Panc1 (cell line): ENCODE results near the gene RXFP4. TPM values are rescaled to one million over a fixed set of nuclear protein-coding genes. Genes with fewer than 3 reads are reported as not detected.

Source experiments
- ATAC-seq: fragments of 200-7000 bp; cut with Tn5 transposase; 2 replicates; pipeline ENCODE4 v1.9.1; 2020; ENCODE audit warnings: mild to moderate bottlenecking, moderate library complexity
- BruUV-seq: library from RNA; stranded (reverse); fragments of 400-500 nt; replicated peaks from 2 replicates; lab custom pipeline; 2021; lab: Mats Ljungman, UMichigan
- CTCF ChIA-PET: fragments of 300-600 bp; sonication (Branson Sonifier 250); formaldehyde crosslinking; loops from one replicate; lab custom pipeline; 2022; ENCODE audit warnings: antibody characterized with exemption; lab: Charles Lee
- POLR2A ChIA-PET: fragments of 300-600 bp; sonication (Branson Sonifier 250); formaldehyde crosslinking; loops from one replicate; lab custom pipeline; 2022; ENCODE audit warnings: antibody characterized with exemption; lab: Charles Lee
- DNase-seq: peaks from one replicate; pipeline ENCODE4 v3.0.0-alpha.2; 2010; ENCODE audit warnings: low read depth, low spot score
- H3K27ac ChIP-seq: 2 replicates; pipeline ENCODE4 v1.5.1; 2011; ENCODE audit warnings: mild to moderate bottlenecking, low read length, inconsistent platforms
- H3K27me3 ChIP-seq: fragments of 200-500 bp; sonication (Bioruptor generic); 2 replicates; pipeline ENCODE4 v1.6.0; 2014; ENCODE audit warnings: low read length, inconsistent platforms; ENCODE audit not compliant: control insufficient read depth, insufficient read depth
- H3K36me3 ChIP-seq: fragments of 200-500 bp; sonication (Bioruptor generic); 2 replicates; pipeline ENCODE4 v1.5.1; 2014; ENCODE audit warnings: inconsistent platforms, mild to moderate bottlenecking, low read length, moderate library complexity; ENCODE audit not compliant: control insufficient read depth, insufficient read depth
- H3K4me1 ChIP-seq: 2 replicates; pipeline ENCODE4 v1.5.1; 2011; ENCODE audit warnings: inconsistent platforms, mild to moderate bottlenecking, low read length, moderate library complexity; ENCODE audit not compliant: control insufficient read depth, insufficient read depth
- H3K4me3 ChIP-seq, 2 experiments: 2 replicates each; pipeline ENCODE4 v1.5.1; 2011 to 2012; ENCODE audit warnings: low read depth in 2 of 2, low read length in 2 of 2, mild to moderate bottlenecking in 2 of 2, inconsistent platforms in 1 of 2, moderate library complexity in 1 of 2
- H3K9me3 ChIP-seq: fragments of 200-500 bp; sonication (Bioruptor generic); 2 replicates; pipeline ENCODE4 v1.5.1; 2014; ENCODE audit warnings: low read depth, mild to moderate bottlenecking, inconsistent platforms, low read length, moderate library complexity; ENCODE audit not compliant: control insufficient read depth, insufficient read depth
- POLR2AphosphoS5 ChIP-seq: IDR thresholded peaks from 2 replicates; pipeline ENCODE4 v1.6.1; 2012; ENCODE audit warnings: mild to moderate bottlenecking, low read depth, low read length, moderate library complexity
- SIN3A ChIP-seq: IDR thresholded peaks from 2 replicates; pipeline ENCODE4 v1.6.1; 2012; ENCODE audit warnings: low read depth, mild to moderate bottlenecking, low read length, moderate library complexity, borderline replicate concordance; ENCODE audit not compliant: insufficient read depth
- TCF7L2 ChIP-seq: IDR thresholded peaks from 2 replicates; pipeline ENCODE4 v1.6.1; 2011; ENCODE audit warnings: mild to moderate bottlenecking, low read depth, low read length, inconsistent platforms
- in situ Hi-C: cut with HindIII; loops from 2 replicates; pipeline ENCODE4 v1.10.0; 2016; ENCODE audit warnings: low sequenced_read_pairs, low pct_unique_long_range_greater_than_20kb
- intact Hi-C: fragments of 100-400 bp; cut with micrococcal nuclease; formaldehyde crosslinking; loops from one replicate; pipeline ENCODE4 v1.10.0; 2022; ENCODE audit not compliant: unreplicated experiment
- total RNA-seq: library from RNA; stranded (reverse); gene quantifications from one replicate; pipeline ENCODE4 v1.2.1, GENCODE V29; 2021; ENCODE audit not compliant: unreplicated experiment
- TF ChIP-seq, protein P1 (sequence below), 2 experiments: IDR thresholded peaks; 2 replicates each; pipeline ENCODE4 v1.6.1; 2011 to 2012; ENCODE audit warnings: low read depth in 2 of 2, control low read depth in 1 of 2, low read length in 1 of 2, mild to moderate bottlenecking in 1 of 2, moderate library complexity in 1 of 2; ENCODE audit not compliant: insufficient read depth in 1 of 2
- TF ChIP-seq, protein P2 (sequence below): fragments of 450-650 bp; IDR thresholded peaks from 2 replicates; pipeline ENCODE4 v1.5.1; 2017; ENCODE audit warnings: mild to moderate bottlenecking

RXFP4 gene
- total RNA-seq, 1 experiment from 2014 or later: 8.0 TPM

DNA sequence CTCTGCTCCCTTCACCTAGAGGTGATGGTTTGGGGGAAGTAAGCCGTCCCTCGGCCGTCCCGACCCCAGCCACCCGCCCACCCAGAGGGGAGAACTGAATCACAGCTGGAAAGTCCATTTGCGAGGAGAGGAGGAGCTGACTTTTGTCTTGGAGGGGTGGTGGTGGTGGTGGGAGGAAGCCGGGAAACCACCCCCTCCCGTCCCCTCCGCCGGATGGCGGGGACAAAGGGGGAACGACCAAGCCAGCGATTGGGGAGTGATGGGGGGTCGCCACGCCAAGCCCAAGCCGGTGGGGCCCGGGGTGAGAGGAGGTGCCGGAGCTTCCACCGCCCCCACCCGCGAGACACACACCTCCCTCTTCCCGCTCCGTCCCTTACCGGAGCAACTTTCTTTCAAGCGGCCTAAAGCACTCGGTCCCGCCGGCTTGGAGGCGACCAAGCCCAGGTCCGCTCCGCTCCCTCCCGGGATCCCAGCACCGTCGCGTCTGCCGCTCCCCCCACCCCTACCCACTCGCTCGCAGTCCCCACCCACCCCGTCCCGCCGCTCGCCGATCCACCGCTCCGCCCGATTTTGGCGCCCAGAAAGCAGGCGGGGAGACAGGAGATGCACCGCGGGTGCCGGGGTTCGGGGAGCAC lies 36.4 kb downstream of the RXFP4 start:
- intact Hi-C loops: no loop called here
- DNase-seq: no peak
- Histone ChIP-seq H3K27me3 (no peaks in the 10 kb centered on the region), H3K4me3 (peak overlapping the region; percentile 82 to 89), H3K4me1 (peaks cover 56% of the 10 kb centered on the region), H3K27ac (peak overlapping the region; percentile 99), H3K36me3 (peaks cover 2% of the 10 kb centered on the region; the same call in 1 of the 2 replicates), H3K9me3 (no peaks in the 10 kb centered on the region)
- ATAC-seq: peak; percentile 59
- ChIA-PET POLR2A (interaction anchor here (0.6 to 0.7 kb wide), 4 partner anchors 33 to 463 kb away, joined by 3 to 14 read pairs (median 4); no protein-coding TSS in a partner anchor), CTCF (interaction anchor here (0.6 to 1.1 kb wide), 2 partner anchors 12 to 13 kb away, joined by 3 read pairs; no protein-coding TSS in a partner anchor)
- no TSS peak for BruUV-seq
- TF ChIP-seq, protein P1, sequence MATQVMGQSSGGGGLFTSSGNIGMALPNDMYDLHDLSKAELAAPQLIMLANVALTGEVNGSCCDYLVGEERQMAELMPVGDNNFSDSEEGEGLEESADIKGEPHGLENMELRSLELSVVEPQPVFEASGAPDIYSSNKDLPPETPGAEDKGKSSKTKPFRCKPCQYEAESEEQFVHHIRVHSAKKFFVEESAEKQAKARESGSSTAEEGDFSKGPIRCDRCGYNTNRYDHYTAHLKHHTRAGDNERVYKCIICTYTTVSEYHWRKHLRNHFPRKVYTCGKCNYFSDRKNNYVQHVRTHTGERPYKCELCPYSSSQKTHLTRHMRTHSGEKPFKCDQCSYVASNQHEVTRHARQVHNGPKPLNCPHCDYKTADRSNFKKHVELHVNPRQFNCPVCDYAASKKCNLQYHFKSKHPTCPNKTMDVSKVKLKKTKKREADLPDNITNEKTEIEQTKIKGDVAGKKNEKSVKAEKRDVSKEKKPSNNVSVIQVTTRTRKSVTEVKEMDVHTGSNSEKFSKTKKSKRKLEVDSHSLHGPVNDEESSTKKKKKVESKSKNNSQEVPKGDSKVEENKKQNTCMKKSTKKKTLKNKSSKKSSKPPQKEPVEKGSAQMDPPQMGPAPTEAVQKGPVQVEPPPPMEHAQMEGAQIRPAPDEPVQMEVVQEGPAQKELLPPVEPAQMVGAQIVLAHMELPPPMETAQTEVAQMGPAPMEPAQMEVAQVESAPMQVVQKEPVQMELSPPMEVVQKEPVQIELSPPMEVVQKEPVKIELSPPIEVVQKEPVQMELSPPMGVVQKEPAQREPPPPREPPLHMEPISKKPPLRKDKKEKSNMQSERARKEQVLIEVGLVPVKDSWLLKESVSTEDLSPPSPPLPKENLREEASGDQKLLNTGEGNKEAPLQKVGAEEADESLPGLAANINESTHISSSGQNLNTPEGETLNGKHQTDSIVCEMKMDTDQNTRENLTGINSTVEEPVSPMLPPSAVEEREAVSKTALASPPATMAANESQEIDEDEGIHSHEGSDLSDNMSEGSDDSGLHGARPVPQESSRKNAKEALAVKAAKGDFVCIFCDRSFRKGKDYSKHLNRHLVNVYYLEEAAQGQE (IDR thresholded peaks at IDR 0.05; ENCODE audit: insufficient read depth in 1 of 2, low read depth in 2 of 2, low read length in 1 of 2): no peak
- TF ChIP-seq, protein P2, sequence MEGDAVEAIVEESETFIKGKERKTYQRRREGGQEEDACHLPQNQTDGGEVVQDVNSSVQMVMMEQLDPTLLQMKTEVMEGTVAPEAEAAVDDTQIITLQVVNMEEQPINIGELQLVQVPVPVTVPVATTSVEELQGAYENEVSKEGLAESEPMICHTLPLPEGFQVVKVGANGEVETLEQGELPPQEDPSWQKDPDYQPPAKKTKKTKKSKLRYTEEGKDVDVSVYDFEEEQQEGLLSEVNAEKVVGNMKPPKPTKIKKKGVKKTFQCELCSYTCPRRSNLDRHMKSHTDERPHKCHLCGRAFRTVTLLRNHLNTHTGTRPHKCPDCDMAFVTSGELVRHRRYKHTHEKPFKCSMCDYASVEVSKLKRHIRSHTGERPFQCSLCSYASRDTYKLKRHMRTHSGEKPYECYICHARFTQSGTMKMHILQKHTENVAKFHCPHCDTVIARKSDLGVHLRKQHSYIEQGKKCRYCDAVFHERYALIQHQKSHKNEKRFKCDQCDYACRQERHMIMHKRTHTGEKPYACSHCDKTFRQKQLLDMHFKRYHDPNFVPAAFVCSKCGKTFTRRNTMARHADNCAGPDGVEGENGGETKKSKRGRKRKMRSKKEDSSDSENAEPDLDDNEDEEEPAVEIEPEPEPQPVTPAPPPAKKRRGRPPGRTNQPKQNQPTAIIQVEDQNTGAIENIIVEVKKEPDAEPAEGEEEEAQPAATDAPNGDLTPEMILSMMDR: no peak
- in situ Hi-C loops: no loop called here

DNA sequence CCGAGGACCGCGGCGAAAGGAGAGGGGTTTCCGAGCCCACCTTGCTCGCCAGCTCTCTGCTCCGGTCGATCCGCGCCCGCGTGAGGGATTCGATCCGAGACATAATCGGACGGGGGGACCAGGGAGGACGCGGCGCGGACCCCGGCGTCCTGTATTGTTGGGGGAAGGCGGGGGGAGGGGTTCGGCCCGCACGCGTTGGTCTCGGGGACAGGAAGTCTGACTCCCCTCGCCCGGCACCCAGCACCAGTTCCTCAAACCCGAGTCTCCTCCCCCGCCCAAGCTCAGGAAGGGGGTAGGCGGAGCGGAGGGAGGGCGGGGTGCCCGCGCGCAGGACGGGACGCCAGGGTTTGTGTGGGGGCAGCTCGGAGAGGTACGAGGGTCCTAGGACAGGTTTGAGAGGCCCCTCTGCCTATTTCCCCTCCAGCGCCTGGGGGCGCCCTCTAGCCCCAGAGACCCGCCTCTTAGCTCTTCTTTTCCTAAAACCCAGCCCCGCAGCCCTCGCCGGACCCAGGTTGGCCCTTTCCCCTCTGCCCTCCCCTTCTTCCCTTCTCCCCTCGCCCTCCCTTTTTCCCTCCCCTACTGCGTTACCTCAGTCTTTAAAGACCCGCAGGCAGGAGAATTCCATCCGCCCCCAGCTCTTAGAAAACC lies 37.0 kb downstream of the RXFP4 start, which contains the start of gene ARHGEF2:
Gene ARHGEF2, minus strand, starts transcription at position 223 of the 648 bp plus-strand sequence. Its CDS starts 120 bp downstream, at position 103.
- BruUV-seq: no TSS peak

More for the DNA sequence above, 37.0 kb downstream of the RXFP4 start, which contains the start of gene ARHGEF2:
- no peaks in the 10 kb centered on the region for H3K9me3 ChIP-seq
- peak within 1 kb of the TSS; percentile 99 for H3K27ac ChIP-seq
- ChIA-PET POLR2A (interaction anchor here (0.5 to 0.7 kb wide), 3 partner anchors 234 to 462 kb away, joined by 3 to 14 read pairs (median 5); no protein-coding TSS in a partner anchor), CTCF (interaction anchor here (0.6 to 1.1 kb wide), 3 partner anchors 12 to 40 kb away, joined by 3 to 6 read pairs (median 3); no protein-coding TSS in a partner anchor)
- peak; percentile 85 for ATAC-seq
- DNase-seq: no peak
- TF ChIP-seq TCF7L2 (no peak), POLR2AphosphoS5 (peak; percentile 84), SIN3A (peak; percentile 60; the same call in 1 of the 2 replicates)
- TF ChIP-seq, protein P2: no peak
- in situ Hi-C loops: no loop called here
- peaks cover 2% of the 10 kb centered on the region; the same call in 1 of the 2 replicates for H3K36me3 ChIP-seq
- intact Hi-C loops: no loop called here
- peaks cover 61% of the 10 kb centered on the region for H3K4me1 ChIP-seq
- peak within 1 kb of the TSS; percentile 82 to 89 for H3K4me3 ChIP-seq
- no peaks in the 10 kb centered on the region for H3K27me3 ChIP-seq
